ENCODE results near the gene MT2A.

- TF ChIP-seq CTCF (IDR thresholded peaks at IDR 0.05) (no peak), EZH2 (IDR thresholded peaks at IDR 0.05; ENCODE audit: borderline replicate concordance, insufficient read depth, low read depth, low read length, poor library complexity, severe bottlenecking) (no peak)
These were observed 22.8 kb downstream of the MT2A start for GRCh38 chr16:56631197-56631596.
